Fibroblast of lung (primary cell): ENCODE results near the gene S100A8.

Experiments used
- CTCF ChIP-seq, 2 donors: IDR thresholded peaks in 1 of 2; conservative IDR thresholded peaks in 1 of 2; 1 replicate in 1 of 2; 2 replicates in 1 of 2; pipeline ENCODE4 v1.5.1; 2011 to 2012; ENCODE audit warnings: low read length in 2 of 2, control low read depth in 1 of 2, inconsistent platforms in 1 of 2, low read depth in 1 of 2, mild to moderate bottlenecking in 1 of 2
- EZH2 ChIP-seq: IDR thresholded peaks from 2 replicates; pipeline ENCODE4 v1.5.1; 2012; ENCODE audit warnings: low read length, control low read depth, mild to moderate bottlenecking; ENCODE audit errors: missing control alignments

GRCh38 chr1:153342178-153342577 lies 48.7 kb downstream of the S100A8 start:
- TF ChIP-seq CTCF (conservative IDR thresholded peaks at IDR 0.05 in 1 of 2, IDR thresholded peaks at IDR 0.05 in 1 of 2; ENCODE audit: low read depth in 1 of 2, low read length in 2 of 2) (no peak), EZH2 (no peak)
